GM13977 (cell line): Measurements from ENCODE around the gene ZNF157.

Experiments
- DNase-seq: peaks from one replicate; pipeline ENCODE4 v3.0.0; 2012; ENCODE audit warnings: low spot score
- CTCF ChIP-seq: IDR thresholded peaks from 2 replicates; pipeline ENCODE4 v1.5.1; 2012; ENCODE audit warnings: mild to moderate bottlenecking, control low read depth; ENCODE audit not compliant: insufficient read depth; ENCODE audit errors: extremely low read depth, missing control alignments
- in situ Hi-C: fragments of 300-500 bp; cut with MboI; formaldehyde crosslinking; loops from one replicate; pipeline ENCODE4 v1.12.0; 2022; ENCODE audit warnings: low sequenced_read_pairs, low pct_unique_long_range_greater_than_20kb, mixed read lengths, inconsistent platforms; ENCODE audit not compliant: unreplicated experiment

Gene ZNF157

GRCh38 chrX:47384502-47384901 is 14.1 kb downstream of the ZNF157 start:
- DNase-seq, result peak; percentile 55
- peak; percentile 82 for TF ChIP-seq CTCF
- in situ Hi-C loops, result no loop called here

GRCh38 chrX:47390780-47391179 is 20.4 kb downstream of the ZNF157 start:
- in situ Hi-C loops, result no loop called here
- no peak for TF ChIP-seq CTCF

GRCh38 chrX:47413179-47413594 is 42.8 kb downstream of the ZNF157 start:
- TF ChIP-seq CTCF, result no peak
- no peak for DNase-seq
- in situ Hi-C loops, result no loop called here

More at GRCh38 chrX:47390780-47391179, 20.4 kb downstream of the ZNF157 start:
- DNase-seq, result no peak

- no peak for DNase-seq
- in situ Hi-C loops, result no loop called here
- no peak for TF ChIP-seq CTCF
Measured at GRCh38 chrX:47420265-47420664, 49.9 kb downstream of the ZNF157 start.

GRCh38 chrX:47420962-47421361 is 50.6 kb downstream of the ZNF157 start:
- in situ Hi-C loops, result no loop called here
- no peak for DNase-seq
- TF ChIP-seq CTCF, result no peak

GRCh38 chrX:47422444-47422843 is 52.1 kb downstream of the ZNF157 start:
- no peak for TF ChIP-seq CTCF
- DNase-seq, result no peak
- in situ Hi-C loops, result no loop called here

GRCh38 chrX:47430925-47431324 is 60.5 kb downstream of the ZNF157 start:
- in situ Hi-C loops, result no loop called here
- no peak for DNase-seq
- TF ChIP-seq CTCF, result no peak
